Liver (tissue), 9 donors: ENCODE measurements around the gene DOCK10. TPM values are rescaled to one million over a fixed set of nuclear protein-coding genes. Genes with fewer than 3 reads are reported as not detected.

Experiments
- DNase-seq: peaks from one replicate; pipeline ENCODE4 v3.0.0-alpha.2; 2017; ENCODE audit warnings: low spot score
- H3K27ac ChIP-seq, 2 donors: one replicate each; pipeline ENCODE4 v1.7.0; 2013; ENCODE audit warnings: inconsistent platforms in 2 of 2, low read length in 2 of 2, control low read depth in 1 of 2, low read depth in 1 of 2, mild to moderate bottlenecking in 1 of 2
- H3K27me3 ChIP-seq, 4 donors: one replicate each; pipeline versions ENCODE4 v1.6.1 to v1.7.0; 2013; ENCODE audit warnings: low read length in 3 of 4, inconsistent platforms in 1 of 4, mild to moderate bottlenecking in 1 of 4, moderate library complexity in 1 of 4; ENCODE audit not compliant: control insufficient read depth in 4 of 4, insufficient read depth in 4 of 4
- H3K36me3 ChIP-seq, 4 donors: one replicate each; pipeline versions ENCODE4 v1.6.1 to v1.7.0; 2013; ENCODE audit warnings: low read length in 3 of 4, mild to moderate bottlenecking in 3 of 4, low read depth in 1 of 4, moderate library complexity in 1 of 4; ENCODE audit not compliant: control insufficient read depth in 4 of 4, insufficient read depth in 3 of 4
- H3K4me1 ChIP-seq, 4 donors: one replicate each; pipeline versions ENCODE4 v1.6.1 to v1.7.0; 2013; ENCODE audit warnings: low read length in 3 of 4, mild to moderate bottlenecking in 3 of 4, moderate library complexity in 1 of 4; ENCODE audit not compliant: control insufficient read depth in 4 of 4, insufficient read depth in 4 of 4
- H3K4me3 ChIP-seq, 3 donors: one replicate each; pipeline versions ENCODE4 v1.6.1 to v1.7.0; 2013; ENCODE audit warnings: low read length in 3 of 3, control low read depth in 1 of 3, low read depth in 1 of 3, mild to moderate bottlenecking in 1 of 3
- H3K9ac ChIP-seq, 2 donors: one replicate each; pipeline ENCODE4 v1.7.0; 2013; ENCODE audit warnings: low read length in 2 of 2, mild to moderate bottlenecking in 2 of 2, moderate library complexity in 2 of 2, control low read depth in 1 of 2, low read depth in 1 of 2
- H3K9me3 ChIP-seq, 4 donors: one replicate each; pipeline versions ENCODE4 v1.6.1 to v1.7.0; 2013; ENCODE audit warnings: low read length in 3 of 4; ENCODE audit not compliant: control insufficient read depth in 4 of 4
- EGR1 ChIP-seq, 2 donors: IDR thresholded peaks; 2 replicates each; pipeline ENCODE4 v1.6.1; 2016 to 2018; ENCODE audit warnings: antibody characterized with exemption in 2 of 2, low read depth in 2 of 2
- FOXA1 ChIP-seq: IDR thresholded peaks from 2 replicates; pipeline ENCODE4 v1.6.1; 2016; ENCODE audit warnings: antibody characterized with exemption
- FOXA2 ChIP-seq: IDR thresholded peaks from 2 replicates; pipeline ENCODE4 v1.6.1; 2016; ENCODE audit warnings: antibody characterized with exemption
- GABPA ChIP-seq, 2 donors: IDR thresholded peaks in 1 of 2; conservative IDR thresholded peaks in 1 of 2; 2 replicates each; pipeline ENCODE4 v1.6.1; 2016; ENCODE audit warnings: antibody characterized with exemption in 2 of 2, mild to moderate bottlenecking in 1 of 2, moderate library complexity in 1 of 2
- HNF4A ChIP-seq, 2 donors: conservative IDR thresholded peaks; 2 replicates each; pipeline ENCODE4 v1.6.1; 2016; ENCODE audit warnings: antibody characterized with exemption in 2 of 2, mild to moderate bottlenecking in 2 of 2
- HNF4G ChIP-seq: IDR thresholded peaks from 2 replicates; pipeline ENCODE4 v1.6.1; 2016; ENCODE audit warnings: antibody characterized with exemption
- JUND ChIP-seq, 2 donors: IDR thresholded peaks; 2 replicates each; pipeline ENCODE4 v1.6.1; 2016; ENCODE audit warnings: antibody characterized with exemption in 2 of 2
- NR2F2 ChIP-seq: IDR thresholded peaks from 2 replicates; pipeline ENCODE4 v1.6.1; 2016; ENCODE audit warnings: antibody characterized with exemption
- RAD21 ChIP-seq, 2 donors: IDR thresholded peaks; 2 replicates each; pipeline ENCODE4 v1.6.1; 2016; ENCODE audit warnings: antibody characterized with exemption in 2 of 2, mild to moderate bottlenecking in 2 of 2
- RXRA ChIP-seq, 2 donors: IDR thresholded peaks; 2 replicates each; pipeline ENCODE4 v1.6.1; 2017 to 2018; ENCODE audit warnings: antibody characterized with exemption in 2 of 2, mild to moderate bottlenecking in 1 of 2
- SP1 ChIP-seq: IDR thresholded peaks from 2 replicates; pipeline ENCODE4 v1.6.1; 2018; ENCODE audit warnings: antibody characterized with exemption, mild to moderate bottlenecking
- TAF1 ChIP-seq: conservative IDR thresholded peaks from 2 replicates; pipeline ENCODE4 v1.6.1; 2016; ENCODE audit warnings: antibody characterized with exemption, mild to moderate bottlenecking
- YY1 ChIP-seq: IDR thresholded peaks from 2 replicates; pipeline ENCODE4 v1.6.1; 2016; ENCODE audit warnings: antibody characterized with exemption, mild to moderate bottlenecking
- WGBS: extraction: QIAGEN DNeasy Blood & Tissue Kit; methylation state at CpG from one replicate; pipeline ENCODE4 v1.1.7; 2013; 5-methylcytosine and 5-hydroxymethylcytosine counted together
- polyA plus RNA-seq, 2 donors: library from polyadenylated mRNA; stranded (reverse) in 1 of 2; unstranded in 1 of 2; fragments of 200-250 nt in 1 of 2; fragments of >200 nt in 1 of 2; fragmentation: Nextera tagmentation in 1 of 2; extraction: Ambion mirVana in 1 of 2; gene quantifications; one replicate each; pipeline versions ENCODE4 v1.2.1 to v1.2.3, GENCODE V29; 2013 to 2015
- total RNA-seq, 2 donors: library from RNA; depleted of rRNA; stranded (reverse); fragments of >200 nt; gene quantifications; one replicate each; pipeline ENCODE4 v1.2.3, GENCODE V29; 2014
- TF ChIP-seq, protein P1 (sequence below): IDR thresholded peaks from 2 replicates; pipeline ENCODE4 v1.6.1; 2016; ENCODE audit warnings: antibody characterized with exemption
- TF ChIP-seq, protein P2 (sequence below): IDR thresholded peaks from 2 replicates; pipeline ENCODE4 v1.6.1; 2016; ENCODE audit warnings: antibody characterized with exemption
- TF ChIP-seq, protein P3 (sequence below): fragments of 150-350 bp; IDR thresholded peaks from 2 replicates; pipeline ENCODE4 v1.5.1; 2017; ENCODE audit warnings: improper control_type of control experiment, low read depth, low read length; ENCODE audit not compliant: missing input control
- TF ChIP-seq, protein P4 (sequence below): IDR thresholded peaks from 2 replicates; pipeline ENCODE4 v1.6.1; 2016; ENCODE audit warnings: antibody characterized with exemption
- donor health status: healthy.
- donor health status: healthy.
- donor health status: healthy.
- donor health status: healthy.
- donor health status: healthy.

Gene DOCK10
- total and polyA plus RNA-seq, 4 donors, result 1.2 to 15.3 (median 6.8) TPM

DNA sequence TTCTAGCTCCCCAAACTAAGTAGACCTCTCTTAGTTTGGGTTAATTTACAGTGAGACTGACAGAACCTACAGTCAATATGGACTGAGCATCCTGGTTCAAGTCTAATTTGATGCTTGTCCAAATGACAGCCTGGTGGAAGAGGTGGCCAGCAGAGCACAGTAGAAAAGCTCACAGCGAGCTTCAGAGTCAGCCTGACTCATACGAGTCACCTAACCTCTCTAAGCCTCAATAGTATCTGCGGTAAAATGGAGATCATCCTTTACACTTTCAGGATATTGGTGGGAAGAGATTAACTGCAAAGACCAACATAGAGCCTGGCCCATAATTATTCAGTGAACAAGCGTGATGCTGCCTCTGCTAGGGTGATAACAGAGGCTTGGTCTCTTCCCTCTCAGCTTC, 54.5 kb downstream of the DOCK10 start:
- 89% methylated on average over 4 of the region's 4 CpGs for WGBS
- DNase-seq, result no peak
- TF ChIP-seq FOXA2 (no peak), TAF1 (no peak), NR2F2 (no peak), FOXA1 (no peak), SP1 (no peak), HNF4G (no peak), GABPA (IDR thresholded peaks at IDR 0.05 in 1 of 2, conservative IDR thresholded peaks at IDR 0.05 in 1 of 2) (no peak), YY1 (no peak), RAD21 (IDR thresholded peaks at IDR 0.05) (no peak), RXRA (IDR thresholded peaks at IDR 0.05) (no peak), EGR1 (IDR thresholded peaks at IDR 0.05; ENCODE audit: low read depth in 2 of 2) (no peak), HNF4A (conservative IDR thresholded peaks at IDR 0.05) (no peak), JUND (IDR thresholded peaks at IDR 0.05) (no peak)
- TF ChIP-seq, protein P1, sequence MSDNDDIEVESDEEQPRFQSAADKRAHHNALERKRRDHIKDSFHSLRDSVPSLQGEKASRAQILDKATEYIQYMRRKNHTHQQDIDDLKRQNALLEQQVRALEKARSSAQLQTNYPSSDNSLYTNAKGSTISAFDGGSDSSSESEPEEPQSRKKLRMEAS, result no peak
- TF ChIP-seq, protein P2, sequence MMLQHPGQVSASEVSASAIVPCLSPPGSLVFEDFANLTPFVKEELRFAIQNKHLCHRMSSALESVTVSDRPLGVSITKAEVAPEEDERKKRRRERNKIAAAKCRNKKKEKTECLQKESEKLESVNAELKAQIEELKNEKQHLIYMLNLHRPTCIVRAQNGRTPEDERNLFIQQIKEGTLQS, result no peak
- TF ChIP-seq, protein P3, sequence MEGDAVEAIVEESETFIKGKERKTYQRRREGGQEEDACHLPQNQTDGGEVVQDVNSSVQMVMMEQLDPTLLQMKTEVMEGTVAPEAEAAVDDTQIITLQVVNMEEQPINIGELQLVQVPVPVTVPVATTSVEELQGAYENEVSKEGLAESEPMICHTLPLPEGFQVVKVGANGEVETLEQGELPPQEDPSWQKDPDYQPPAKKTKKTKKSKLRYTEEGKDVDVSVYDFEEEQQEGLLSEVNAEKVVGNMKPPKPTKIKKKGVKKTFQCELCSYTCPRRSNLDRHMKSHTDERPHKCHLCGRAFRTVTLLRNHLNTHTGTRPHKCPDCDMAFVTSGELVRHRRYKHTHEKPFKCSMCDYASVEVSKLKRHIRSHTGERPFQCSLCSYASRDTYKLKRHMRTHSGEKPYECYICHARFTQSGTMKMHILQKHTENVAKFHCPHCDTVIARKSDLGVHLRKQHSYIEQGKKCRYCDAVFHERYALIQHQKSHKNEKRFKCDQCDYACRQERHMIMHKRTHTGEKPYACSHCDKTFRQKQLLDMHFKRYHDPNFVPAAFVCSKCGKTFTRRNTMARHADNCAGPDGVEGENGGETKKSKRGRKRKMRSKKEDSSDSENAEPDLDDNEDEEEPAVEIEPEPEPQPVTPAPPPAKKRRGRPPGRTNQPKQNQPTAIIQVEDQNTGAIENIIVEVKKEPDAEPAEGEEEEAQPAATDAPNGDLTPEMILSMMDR, result no peak
- TF ChIP-seq, protein P4, sequence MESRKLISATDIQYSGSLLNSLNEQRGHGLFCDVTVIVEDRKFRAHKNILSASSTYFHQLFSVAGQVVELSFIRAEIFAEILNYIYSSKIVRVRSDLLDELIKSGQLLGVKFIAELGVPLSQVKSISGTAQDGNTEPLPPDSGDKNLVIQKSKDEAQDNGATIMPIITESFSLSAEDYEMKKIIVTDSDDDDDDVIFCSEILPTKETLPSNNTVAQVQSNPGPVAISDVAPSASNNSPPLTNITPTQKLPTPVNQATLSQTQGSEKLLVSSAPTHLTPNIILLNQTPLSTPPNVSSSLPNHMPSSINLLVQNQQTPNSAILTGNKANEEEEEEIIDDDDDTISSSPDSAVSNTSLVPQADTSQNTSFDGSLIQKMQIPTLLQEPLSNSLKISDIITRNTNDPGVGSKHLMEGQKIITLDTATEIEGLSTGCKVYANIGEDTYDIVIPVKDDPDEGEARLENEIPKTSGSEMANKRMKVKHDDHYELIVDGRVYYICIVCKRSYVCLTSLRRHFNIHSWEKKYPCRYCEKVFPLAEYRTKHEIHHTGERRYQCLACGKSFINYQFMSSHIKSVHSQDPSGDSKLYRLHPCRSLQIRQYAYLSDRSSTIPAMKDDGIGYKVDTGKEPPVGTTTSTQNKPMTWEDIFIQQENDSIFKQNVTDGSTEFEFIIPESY, result no peak

DNA sequence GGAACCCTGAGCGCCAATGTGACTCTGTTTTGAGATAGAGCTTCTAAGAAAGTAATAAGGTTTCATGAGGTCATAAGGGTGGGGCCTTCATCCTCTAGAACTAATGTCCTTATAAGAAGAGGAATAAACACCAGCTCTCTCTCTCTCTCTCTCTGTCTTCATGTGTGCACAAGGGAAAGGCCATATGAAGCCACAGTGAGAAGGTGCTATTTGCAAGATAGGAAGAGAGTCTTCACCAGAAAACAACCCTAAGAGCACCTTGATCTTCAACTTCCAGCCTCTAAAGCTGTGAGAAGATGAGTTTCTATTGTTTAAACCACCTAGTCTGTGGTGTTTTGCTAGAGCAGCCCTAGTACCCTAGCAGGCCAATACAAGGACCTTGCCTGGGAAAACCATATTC, 55.8 kb downstream of the DOCK10 start:
- no peak overlapping the region for H3K27ac ChIP-seq
- no peak overlapping the region for H3K9ac ChIP-seq
- no peaks in the 10 kb centered on the region for H3K27me3 ChIP-seq
- TF ChIP-seq, protein P3, result no peak
- H3K36me3 ChIP-seq, result no peaks in the 10 kb centered on the region
- DNase-seq, result no peak
- no peaks in the 10 kb centered on the region for H3K4me1 ChIP-seq
- no peak overlapping the region for H3K4me3 ChIP-seq
- WGBS, result 93% methylated on average over 1 of the region's 1 CpG
- H3K9me3 ChIP-seq, result no peaks in the 10 kb centered on the region

More for the DNA sequence above, 54.5 kb downstream of the DOCK10 start:
- H3K9me3 ChIP-seq, result no peaks in the 10 kb centered on the region
- no peaks in the 10 kb centered on the region for H3K36me3 ChIP-seq
- no peaks in the 10 kb centered on the region for H3K27me3 ChIP-seq
- H3K27ac ChIP-seq, result no peak overlapping the region
- no peaks in the 10 kb centered on the region for H3K4me1 ChIP-seq
- H3K9ac ChIP-seq, result no peak overlapping the region
- no peak overlapping the region for H3K4me3 ChIP-seq
